Temporal lobe (tissue), 2 donors: Measurements from ENCODE around the gene METTL6. TPM values are rescaled to one million over a fixed set of nuclear protein-coding genes. Genes with fewer than 3 reads are reported as not detected.

Experiments used
- small RNA-seq: library from RNA; depleted of rRNA; stranded (forward); fragments of <200 nt; gene quantifications from one replicate; pipeline ENCODE3, GENCODE V24; 2014; ENCODE audit warnings: low replicate concordance
- total RNA-seq: library from RNA; depleted of rRNA; stranded (reverse); fragments of >200 nt; gene quantifications from one replicate; pipeline ENCODE4 v1.2.3, GENCODE V29; 2014

METTL6 gene
- total RNA-seq, 1 donor from 2014 or later = 56.3 TPM

Small RNA genes lying within 50 kb of the gene (small RNA-seq; reads per million reads assigned to genes)
- gene HMGN2P7 (not detected), gene RNU6-1024P (not detected)

Other genes starting within 250 kb of the METTL6 start
- gene CAPN7, start 221.3 kb downstream of the METTL6 start, total RNA-seq = 36.6 TPM
- gene SH3BP5, start 95.0 kb downstream of the METTL6 start, total RNA-seq = 68.8 TPM
- 27.8 TPM for gene EAF1, start 54 bp upstream of the METTL6 start, total RNA-seq
- 1.7 TPM for gene COLQ, start 94.2 kb upstream of the METTL6 start, total RNA-seq
- 20.9 TPM for gene HACL1, start 174.0 kb upstream of the METTL6 start, total RNA-seq
- gene BTD, start 174.2 kb upstream of the METTL6 start, total RNA-seq = 18.4 TPM